Loucy (cell line): ENCODE measurements around the gene JDP2.

Experiments
- EZH2phosphoT487 ChIP-seq: fragments of 200-600 bp; IDR thresholded peaks from 2 replicates; pipeline ENCODE4 v1.6.1; 2018; ENCODE audit warnings: antibody characterized with exemption, mild to moderate bottlenecking, moderate library complexity, borderline replicate concordance
- TF ChIP-seq, protein P1 (sequence below): fragments of 200-600 bp; sonication (generic); conservative IDR thresholded peaks from 2 replicates; pipeline ENCODE4 v1.5.1; 2014; ENCODE audit warnings: mild to moderate bottlenecking, antibody characterized with exemption, low read length

DNA sequence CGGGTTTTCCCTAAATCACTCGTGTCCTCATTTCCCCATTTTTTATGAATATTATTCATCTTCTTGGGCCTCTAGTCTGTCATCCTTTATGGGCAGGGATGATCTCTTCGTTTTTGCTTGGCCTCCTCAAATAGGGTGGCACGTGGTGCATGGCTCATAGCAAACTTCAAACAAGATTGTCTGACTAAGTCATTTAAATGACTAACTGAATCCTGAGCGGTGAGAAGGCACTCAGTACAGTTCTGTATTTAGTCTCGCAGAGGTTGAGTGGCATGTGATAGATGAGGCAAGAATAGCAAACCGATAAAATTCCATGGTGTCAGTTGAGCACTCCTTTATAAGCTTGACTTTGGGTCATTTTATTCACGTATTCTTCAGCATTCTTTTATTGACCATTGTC, 5.7 kb upstream of the JDP2 start:
- TF ChIP-seq, protein P1, sequence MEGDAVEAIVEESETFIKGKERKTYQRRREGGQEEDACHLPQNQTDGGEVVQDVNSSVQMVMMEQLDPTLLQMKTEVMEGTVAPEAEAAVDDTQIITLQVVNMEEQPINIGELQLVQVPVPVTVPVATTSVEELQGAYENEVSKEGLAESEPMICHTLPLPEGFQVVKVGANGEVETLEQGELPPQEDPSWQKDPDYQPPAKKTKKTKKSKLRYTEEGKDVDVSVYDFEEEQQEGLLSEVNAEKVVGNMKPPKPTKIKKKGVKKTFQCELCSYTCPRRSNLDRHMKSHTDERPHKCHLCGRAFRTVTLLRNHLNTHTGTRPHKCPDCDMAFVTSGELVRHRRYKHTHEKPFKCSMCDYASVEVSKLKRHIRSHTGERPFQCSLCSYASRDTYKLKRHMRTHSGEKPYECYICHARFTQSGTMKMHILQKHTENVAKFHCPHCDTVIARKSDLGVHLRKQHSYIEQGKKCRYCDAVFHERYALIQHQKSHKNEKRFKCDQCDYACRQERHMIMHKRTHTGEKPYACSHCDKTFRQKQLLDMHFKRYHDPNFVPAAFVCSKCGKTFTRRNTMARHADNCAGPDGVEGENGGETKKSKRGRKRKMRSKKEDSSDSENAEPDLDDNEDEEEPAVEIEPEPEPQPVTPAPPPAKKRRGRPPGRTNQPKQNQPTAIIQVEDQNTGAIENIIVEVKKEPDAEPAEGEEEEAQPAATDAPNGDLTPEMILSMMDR: no peak
- no peak for TF ChIP-seq EZH2phosphoT487
